Femur (tissue), 1 donor: ENCODE measurements around the gene CNGB1.

Source experiments
- DNase-seq: peaks from one replicate; pipeline ENCODE4 v3.0.0-alpha.2; 2017

CNGB1 gene

DNA sequence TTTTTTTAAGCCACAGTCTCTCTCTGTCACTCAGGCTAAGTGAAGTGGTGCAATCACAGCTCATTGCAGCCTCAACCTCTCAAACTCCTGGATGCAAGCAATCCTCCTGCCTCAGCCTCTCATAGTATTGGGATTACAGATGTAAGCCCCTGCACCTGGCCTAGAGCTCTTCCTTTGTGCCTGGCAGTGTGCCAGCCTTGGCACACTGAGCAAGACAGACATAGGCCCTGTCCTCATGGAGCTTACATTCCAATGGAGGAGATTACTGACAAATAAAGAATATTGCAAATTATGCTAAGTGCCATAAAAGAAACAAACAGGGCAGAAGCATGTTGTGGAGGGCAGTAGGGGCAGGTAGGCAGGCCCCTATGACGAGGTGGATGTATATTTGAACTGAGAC is 920 bp upstream of the CNGB1 start:
- no peak for DNase-seq

- no peak for DNase-seq
These were observed 609 bp downstream of the CNGB1 start for GRCh38 chr16:57970319-57970718.

DNA sequence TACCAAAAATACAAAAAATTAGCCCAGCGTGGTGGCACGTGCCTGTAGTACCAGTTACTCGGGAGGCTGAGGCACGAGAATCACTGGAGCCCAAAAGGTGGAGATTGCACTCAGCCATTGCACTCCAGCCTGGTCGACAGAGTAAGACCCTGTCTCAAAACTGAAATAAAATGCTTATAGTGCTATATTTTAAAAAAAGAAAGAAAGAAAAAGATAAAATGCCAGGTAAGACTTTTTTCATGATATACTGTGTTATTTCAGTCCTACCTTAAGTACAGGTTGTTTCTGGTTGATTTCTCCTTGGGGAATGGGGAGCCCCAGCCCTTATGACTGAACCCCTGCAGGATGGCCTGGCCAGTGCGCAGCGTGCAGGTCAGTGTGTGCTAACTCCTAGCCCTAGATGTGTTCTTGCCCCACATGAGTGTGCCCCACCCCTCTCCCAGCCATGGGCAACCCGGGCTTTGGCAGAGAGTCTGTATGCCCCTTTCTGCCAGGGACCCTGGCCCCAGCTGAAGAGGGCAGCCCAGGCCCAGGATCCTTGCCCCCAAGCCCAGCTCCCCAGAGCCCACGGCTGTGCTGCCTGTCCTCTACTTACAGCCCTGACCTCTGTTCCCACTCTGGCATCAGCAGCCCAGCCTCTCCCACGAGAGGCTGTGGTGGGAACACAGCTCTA is 1.3 kb downstream of the CNGB1 start:
- no peak for DNase-seq

GRCh38 chr16:57967916-57968315 is 3.0 kb downstream of the CNGB1 start:
- DNase-seq, result no peak

GRCh38 chr16:57966986-57967385 is 3.9 kb downstream of the CNGB1 start:
- DNase-seq, result no peak

GRCh38 chr16:57966204-57966771 is 4.6 kb downstream of the CNGB1 start:
- no peak for DNase-seq

DNA sequence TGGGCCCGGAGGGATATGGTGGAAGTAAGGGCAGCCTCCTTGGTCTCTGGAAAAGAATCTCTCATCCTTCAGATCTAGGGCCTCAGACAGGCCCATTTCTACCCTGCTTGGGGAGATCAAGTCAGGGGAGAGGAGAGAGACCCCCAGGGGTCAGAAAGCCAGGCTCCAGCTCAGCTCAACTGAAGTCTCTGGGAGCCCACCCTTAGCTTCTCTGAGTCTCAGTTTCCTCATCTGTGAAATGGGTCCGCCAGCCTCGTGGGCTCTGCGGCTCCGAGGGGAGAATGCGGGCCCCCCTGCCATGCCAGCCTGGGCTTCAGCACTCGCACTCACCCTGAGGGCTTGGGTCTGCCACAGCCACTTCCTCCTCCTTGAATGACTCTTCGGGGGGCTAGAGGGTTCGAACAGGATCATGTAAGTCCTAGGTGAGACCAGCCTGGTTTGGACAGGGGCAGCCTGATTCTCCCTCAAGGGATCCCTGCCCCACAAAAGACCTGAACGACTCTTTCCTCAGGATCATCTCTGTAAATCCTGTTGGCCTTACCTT is 6.7 kb downstream of the CNGB1 start:
- DNase-seq, result no peak

DNA sequence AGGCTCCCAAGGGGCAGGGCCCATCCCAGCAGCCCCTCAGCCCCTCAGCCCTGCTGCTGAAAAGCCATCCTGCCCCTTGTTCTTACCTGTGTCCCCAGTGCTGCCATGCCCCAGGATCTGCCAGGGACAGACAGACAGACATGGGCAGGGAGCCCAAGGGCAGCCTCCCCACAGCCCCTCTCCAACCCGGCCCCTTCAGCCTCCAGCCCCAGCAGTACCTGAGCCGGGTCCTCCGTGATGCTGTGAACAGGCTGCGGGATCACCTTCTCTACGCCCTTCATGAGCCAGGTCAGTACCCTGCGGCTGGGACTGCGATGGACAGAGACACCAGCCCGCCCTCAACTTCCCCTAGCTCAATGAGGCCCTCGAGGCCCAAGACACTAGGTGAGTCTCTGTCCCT is 8.2 kb downstream of the CNGB1 start:
- no peak for DNase-seq

DNA sequence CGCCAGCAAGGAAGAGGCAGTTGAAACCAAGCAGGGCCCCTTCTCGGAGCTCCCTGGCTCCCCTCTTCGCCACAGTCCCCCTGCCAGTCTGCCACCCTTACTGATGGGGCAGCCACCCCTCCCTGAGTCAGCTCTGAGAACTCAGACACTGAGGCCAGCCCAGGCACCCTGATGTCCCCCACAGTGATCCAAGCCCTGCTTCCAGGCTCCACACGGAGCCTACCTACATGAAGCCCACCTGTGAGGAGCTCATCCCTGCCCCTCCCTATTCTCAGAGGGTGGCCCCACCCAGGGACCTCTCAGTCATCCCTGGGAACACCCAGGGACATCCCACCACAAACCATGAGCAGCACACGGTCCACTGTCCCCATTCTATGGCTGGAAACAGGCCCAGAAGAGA is 8.9 kb downstream of the CNGB1 start:
- no peak for DNase-seq

GRCh38 chr16:57961538-57961937 is 9.4 kb downstream of the CNGB1 start:
- no peak for DNase-seq

- DNase-seq, result no peak
These were observed 10.0 kb downstream of the CNGB1 start for GRCh38 chr16:57960826-57961472.

GRCh38 chr16:57960310-57960709 is 10.6 kb downstream of the CNGB1 start:
- DNase-seq, result no peak

DNA sequence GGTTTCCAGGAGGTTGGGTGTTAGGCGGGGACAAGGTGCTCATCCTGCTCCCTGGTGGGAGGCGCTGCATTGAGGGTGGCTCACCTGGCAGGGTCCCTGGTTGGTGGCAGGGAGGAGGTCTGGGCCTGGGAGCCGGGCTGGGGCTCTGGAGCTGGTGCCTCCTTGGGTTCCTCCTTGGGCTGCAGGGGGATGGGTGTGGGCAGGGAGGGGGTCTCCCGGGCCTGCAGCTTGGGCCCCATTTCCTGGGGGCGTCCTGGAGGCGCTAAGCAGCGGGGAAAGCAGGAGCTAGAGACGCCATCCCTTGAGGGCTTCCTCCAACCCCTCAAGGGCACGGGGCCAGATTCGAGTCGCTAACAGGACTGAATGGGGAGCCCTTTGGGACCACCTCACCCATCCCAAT is 11.1 kb downstream of the CNGB1 start:
- no peak for DNase-seq

GRCh38 chr16:57959121-57959520 is 11.8 kb downstream of the CNGB1 start:
- no peak for DNase-seq

GRCh38 chr16:57958544-57958943 is 12.4 kb downstream of the CNGB1 start:
- DNase-seq, result no peak

DNA sequence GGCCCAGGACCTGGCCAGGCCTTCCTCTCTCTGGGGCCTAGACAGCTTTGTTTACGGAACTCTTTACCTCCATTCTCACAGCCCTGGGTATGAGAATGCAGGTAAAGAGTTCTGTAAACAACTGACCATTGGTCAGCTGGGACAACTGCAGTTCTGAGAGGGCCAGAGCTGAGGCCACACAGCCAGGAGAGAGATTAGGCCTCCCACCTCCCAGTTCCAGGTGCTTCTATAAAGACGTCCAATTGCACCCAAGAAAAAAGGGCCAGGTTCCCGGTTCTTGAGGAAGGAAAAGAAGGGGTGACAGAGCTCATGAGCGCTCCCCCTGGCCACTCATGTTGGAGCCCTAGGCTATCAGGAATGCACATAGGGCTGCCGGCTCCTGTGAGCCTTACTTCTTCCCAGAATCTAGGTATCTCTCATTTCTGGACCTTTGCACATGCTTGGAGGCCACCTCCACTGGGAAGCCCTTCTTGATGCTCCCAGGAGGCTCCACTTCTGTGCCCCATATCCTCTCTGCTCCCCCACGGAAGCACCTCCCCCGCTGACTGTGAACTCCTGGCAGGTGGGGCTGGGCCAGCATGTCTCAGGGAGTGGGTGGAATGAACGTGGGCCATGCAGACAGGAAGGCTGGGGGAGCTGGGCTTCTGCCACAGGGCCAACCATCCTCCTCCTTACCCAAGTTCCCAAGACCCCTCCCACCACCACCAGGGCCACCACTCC is 13.1 kb downstream of the CNGB1 start:
- no peak for DNase-seq

DNA sequence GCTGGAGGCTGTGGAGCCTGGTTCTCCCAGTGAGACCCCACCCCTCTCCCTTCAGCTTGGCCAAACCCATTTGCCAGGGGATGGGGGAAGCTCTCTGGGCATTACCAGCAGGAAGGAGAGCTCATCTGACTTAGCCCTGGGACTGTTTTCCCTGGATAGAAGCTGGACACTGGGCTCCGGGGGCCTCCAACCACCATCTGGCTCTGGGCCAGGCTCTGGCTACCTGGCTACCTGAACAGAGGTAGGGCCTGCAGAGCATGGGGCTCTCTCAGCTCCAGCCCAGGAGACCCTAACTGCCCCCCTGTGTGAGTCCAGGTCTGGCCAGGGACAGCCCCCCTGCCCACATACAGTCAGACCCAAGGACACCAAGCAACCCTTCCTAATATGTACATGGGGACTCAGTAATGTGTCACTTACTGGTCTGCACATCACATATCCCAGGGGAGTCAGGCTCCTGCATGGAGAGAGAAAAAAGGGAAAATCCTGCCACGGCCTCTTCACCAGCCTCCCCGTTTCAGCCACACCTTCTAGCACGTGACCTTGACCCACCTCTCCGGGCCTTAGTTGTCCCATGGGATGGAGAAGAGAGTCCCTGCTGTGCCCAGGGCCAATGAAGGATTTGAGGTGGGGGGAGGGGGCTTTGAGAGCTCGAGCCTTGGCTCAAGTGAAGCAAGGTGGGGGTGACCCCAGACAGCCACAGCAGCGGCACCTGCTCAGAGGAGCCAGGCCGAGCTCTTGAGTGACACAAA is 13.8 kb downstream of the CNGB1 start:
- DNase-seq, result no peak

DNA sequence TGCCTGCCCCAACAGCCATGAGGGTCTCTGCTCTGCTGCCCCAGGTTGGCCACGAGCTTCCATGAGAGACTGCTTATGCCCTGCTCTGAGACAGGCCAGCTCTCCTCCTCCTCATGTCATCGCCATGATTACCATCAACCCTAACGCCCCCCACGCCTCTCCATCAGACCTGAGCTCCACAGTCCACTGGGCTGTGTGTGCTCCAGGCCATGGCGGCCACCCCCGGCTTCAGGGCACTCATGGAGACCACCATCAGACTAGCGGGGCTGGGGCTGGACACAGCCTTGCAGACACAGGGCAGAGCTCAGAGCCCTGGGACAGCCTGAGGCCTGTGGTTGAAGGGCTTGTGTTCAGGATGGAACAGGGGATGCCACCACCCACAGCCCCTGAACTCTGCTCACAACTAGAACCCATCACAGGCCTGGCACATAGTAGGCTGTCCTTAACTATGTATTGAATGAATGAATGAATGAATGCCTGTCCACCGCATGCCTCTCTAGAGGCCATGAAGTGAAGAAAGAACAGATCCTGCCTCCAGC is 14.6 kb downstream of the CNGB1 start:
- no peak for DNase-seq

DNA sequence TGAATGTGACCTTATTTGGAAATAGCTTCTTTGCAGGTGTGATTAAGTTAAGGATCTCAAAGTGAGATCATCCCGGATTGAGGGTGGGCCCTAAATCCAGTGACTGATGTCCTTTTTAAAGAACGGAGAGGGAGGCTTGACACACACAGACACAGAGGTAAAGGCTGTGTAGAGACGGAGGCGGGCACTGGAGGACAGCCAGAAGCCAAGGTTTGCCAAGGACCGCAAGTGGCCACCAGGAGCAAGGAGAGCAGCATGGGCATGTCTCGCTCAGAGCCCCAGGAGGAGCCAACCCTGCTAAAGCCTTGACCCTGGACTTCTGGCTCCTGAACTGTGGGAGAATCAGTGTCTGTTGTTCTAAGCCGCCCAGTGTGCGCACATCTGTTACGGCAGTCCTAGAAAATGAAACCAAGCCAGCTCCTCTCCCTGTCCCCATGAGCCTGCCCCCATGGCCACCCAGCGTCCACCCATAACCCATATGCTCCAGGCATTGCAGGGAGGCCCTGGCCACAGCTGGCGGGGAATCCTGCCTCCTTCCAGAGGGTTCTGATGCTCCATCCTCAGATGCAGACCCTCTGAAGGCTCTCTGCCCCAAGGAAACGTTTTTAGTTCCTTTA is 15.2 kb downstream of the CNGB1 start:
- no peak for DNase-seq

- no peak for DNase-seq
These were observed 17.1 kb downstream of the CNGB1 start for GRCh38 chr16:57953857-57954256.

DNA sequence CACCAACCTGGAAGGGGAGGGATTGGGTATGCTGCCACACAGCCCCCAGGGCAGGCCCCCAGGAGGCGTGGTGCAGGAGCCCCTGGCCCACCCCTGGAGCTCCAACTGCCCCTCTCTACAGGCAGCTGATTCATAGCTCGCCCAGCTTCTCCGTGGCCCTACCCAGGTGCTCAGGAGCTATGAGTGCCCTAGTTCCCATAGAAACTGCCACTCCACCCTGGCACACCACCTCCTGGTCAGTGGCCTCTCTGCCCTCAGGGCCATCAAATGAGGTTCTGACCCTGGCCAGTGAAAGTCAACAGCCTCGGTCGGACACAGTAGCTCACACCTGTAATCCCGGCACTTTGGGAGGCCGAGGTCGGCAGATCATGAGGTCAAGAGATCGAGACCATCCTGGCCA is 18.0 kb downstream of the CNGB1 start:
- DNase-seq, result no peak
